NCI-H2171 treated with DMSO at 0.1 percent for 48 hours (cell line): ENCODE results near the gene FXYD2.
"Not testable (repeated sequence)": the region's sequence is repeated elsewhere in the genome, so short reads cannot be mapped to it uniquely, and the experiment has no call there.

ENCODE experiments used
- DNase-seq: peaks from one replicate; lab custom pipeline; 2025; lab: John Stamatoyannopoulos, UW

Gene FXYD2

DNA sequence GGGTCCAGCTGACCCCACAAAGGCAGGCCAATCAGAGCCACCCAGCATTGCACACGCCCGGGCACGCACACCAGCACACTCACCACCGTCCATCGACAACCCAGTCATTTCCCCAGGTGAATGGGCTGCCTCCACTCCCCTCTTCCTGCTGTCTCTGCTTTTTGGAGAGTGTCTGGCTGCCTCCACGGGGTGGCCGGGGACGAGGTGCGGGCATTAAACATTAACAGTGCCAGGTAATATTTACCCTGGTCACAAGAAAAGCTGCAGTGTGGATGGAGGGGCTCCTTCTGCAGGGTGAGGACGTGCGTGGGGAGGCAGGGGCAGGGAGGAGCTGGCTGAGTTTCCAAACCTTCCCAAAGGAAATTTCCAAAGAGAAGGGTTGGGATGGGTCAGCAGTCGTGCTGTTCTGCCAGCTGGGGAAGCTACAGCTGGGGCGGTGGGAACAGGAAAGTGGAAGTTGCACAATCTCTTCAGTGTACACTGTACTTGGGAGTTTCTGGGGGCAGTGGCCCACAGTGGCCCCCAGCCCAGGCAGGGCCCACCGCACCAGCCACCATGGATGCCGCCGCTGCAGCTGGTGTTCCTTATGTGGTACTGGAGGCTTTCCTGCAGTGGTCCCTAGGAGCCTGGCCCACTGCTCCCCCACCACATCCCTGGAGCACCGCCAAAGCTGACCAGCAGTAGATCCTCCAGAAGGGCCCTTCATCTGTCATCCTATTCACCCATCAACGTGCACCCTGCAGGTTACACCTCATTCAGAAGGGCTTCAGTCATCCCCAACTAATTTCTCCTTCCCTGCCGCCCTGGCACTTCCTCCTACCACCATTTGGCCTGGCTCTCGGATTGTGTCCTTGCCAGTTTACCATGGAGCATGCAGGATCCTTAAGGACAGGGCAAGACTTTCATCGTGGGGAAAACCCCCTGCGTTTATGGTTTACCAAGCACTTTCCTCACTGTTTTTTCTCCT, at the start of gene FXYD2:
Gene FXYD2, minus strand, starts transcription at position 174 of the 967 bp plus-strand sequence. Its CDS starts 66 bp downstream, at position 108.
- no peak for DNase-seq

DNA sequence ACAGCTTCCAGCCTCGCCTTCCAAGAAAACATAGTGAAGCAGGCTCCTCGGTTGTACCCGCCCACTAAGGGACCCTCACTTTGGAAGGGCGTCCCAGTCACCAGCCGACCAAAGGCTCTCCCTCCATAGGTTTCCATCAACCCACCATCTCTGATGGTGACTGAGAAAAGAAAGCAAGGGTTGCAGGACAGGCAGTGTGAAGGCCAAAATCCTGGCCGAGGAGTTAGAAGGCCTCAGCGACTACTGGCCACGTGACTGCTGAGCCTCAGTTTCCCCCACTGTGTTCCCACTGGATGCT, 49.2 kb upstream of the FXYD2 start:
- DNase-seq, result no peak

DNA sequence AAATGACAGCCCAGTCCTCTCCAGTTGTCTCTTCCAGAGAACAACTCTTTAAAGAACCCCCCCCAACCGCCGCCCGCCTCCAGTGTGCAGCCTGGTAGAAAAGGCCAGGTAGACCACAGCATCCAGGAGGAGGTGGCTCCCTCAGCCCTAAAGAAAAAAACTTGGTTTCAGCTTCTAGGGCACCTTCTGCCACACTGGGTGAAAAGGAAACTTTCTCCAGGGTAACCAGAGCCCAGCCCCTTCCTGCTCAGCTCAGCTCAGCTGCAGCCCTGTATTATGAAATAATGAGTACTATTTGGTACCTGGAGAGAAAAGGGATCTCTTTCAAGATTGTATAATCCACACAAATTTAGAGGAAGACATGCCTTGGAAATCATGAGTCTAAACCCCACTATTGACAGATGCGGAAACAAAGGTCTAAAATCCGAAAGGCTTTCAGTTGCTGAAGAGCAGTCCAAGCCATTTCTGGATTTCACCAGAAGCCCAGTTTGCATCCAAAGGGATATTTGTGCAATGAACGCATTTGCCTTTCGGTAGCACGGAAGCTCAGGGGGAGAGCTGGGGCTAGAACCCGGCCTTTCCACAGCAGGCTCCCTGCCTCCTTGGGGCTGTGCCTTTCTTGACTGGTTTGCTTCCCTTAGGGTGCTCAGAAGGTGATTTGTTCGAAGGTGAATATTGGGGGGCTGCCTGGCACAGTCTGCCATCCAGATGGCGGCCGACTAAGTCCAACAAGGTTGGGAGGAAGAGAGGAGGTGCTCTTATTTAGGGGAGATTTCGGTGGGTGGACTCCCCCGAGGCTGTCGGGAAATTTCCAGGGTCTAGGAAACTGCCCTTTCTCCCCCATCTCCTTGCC, 48.7 kb upstream of the FXYD2 start:
- DNase-seq, result no peak

DNA sequence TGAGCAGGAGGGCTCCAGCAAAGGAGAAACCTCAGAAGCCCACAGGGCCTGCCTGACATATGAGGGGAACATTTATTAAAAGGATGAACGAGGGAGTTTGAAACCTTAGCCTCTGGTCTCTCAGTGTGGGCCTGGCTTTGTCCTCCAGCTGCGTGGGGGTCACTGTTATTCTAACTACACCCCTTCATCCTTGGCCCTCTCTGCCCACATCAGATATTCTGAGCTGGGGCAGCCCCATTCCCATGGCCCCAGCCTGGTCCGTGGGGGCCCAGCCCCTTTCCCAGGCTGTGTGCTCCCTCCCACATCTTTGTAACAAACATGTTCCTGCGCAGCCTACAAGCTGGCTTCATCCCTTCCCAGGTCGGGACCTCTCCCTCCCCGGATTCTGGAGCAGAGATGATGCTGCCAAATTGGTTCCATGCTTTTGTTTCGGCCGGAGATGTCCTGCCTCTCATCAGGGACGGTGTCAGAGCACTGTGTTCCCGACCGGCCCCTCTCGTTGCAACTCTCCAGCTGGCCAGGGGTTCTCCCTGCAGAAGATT, 47.9 kb upstream of the FXYD2 start:
- DNase-seq, result no peak

DNA sequence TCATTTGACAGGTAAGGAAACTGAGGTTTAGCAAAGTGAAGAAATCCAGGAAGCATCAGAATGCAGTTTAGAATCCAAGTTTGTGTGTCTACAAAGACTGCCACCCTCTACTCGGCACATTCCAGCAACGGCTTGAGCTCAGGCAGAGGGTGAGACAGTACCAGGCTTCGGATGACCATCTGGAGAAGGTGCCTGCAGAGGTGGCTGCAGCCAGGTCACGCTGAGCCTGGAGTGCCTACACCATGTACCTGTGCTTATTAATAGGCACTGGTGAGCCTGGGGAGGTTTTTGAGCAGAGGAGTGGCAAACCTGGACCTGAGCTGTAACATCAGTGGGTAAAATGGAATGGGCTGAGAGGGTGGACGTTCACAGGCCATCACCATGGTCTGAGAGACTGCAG, 47.2 kb upstream of the FXYD2 start:
- no peak for DNase-seq

DNA sequence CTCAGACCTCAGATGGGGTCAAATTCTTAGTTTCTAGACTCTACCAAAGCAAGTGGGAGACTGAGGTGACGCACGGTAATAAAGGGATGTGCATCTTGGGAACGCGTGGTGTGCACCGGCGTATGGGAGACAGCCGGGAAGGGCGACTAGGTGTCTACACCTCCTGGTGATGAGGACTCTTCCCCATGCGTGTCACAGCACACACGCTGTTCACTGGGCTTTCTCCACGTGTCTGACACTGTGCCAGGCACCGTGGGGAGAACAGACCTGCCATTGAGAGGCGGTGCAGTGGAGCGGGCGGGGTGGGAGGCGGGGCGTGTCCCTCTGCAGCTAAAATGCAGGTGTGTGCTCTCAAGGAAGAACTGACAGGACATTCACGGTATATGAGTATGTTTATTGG, 46.6 kb upstream of the FXYD2 start:
- no peak for DNase-seq

DNA sequence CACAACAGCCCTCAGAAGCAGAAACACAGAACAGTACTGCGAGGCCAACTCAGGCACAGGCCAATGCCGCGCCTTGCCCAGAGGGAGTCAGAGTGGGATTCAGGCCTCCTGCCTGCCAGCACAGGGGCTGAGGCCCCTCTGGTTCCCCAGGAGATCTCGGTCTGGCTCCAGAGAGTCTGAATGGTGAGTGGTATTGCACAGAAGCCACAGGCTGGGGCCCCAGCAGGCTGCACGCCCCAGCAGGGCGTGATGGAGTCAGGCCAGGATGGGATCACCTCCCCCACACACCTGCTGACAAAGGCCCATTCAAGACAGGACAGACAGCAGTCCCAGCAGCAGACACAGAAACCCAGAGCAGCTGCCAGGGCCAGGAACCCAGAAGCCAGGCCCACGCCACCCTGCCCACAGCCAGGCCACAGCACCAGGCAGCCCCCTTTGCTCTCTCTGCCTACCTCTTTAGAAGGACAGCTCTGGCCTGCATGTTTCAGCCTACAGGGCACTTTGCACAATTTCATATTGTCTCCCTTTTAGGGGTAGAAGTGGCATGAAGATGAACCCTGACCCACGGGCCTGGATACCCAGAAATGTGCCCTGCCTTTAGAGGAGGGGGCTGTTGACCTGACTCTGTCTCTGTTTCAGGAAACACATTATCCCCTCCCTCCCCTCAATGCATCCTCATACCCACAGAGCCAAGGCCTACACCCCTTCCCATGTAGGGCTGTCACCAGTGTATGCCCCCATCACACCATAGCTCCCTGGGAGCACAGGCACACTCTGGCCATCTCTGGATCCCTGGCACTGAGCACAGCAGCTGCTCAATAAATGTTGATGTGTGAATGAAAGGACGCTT, 45.8 kb upstream of the FXYD2 start:
- peak; percentile 69 for DNase-seq

DNA sequence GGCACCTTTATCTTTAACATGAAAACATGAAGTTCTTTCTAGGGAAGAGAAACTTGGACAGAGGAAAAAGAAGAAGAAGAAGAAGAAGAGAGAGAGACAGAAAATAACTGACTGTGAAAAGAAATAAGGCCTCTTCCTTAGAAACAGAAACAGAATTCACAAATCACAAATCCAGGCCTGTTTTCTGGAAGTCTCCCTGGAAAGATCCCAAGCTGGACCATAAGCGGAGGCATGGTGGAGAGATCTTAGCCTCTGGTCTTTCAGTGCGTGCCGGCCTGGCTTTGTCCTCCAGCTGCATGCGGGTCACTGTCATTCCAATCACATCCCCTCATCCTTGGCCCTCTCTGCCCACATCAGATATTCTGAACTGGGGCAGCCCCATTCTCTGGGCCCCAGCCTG, 45.1 kb upstream of the FXYD2 start:
- DNase-seq, result no peak

DNA sequence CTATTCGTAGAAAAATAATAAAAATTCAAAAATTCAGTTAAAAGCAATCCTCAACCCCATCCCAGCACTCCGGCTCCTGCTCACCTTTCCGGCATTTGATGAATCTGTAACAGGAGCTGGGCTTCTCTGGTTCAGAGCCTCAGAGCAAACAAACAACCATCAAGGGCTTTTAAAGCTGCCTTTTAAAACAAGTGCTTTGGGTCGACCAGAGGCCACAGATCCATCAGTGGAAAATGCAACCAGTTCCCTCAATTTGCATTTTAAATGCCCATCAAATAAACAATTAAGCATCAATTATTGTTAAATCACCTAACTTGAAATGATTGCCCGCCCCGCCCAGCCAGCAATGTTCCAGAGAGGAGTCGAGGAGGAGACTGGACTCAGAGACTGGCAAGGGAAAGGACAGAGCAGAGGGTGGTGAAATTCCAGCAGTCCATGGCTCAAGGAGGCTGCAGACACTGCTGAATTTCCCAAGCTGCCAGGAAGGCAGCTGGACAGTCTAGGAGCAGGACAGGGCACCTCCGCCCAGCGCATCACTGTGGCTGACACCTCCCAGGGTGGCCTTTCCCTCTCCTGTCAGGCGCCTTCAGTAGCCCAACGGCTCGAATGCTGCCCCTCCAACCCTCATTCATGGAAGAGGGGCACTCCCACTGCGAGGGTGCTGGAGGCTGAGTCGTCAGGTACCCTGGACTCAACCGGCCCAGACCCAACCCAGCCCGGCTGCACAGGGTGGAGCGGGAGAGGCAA, 44.4 kb upstream of the FXYD2 start:
- DNase-seq, result peak; percentile 15

DNA sequence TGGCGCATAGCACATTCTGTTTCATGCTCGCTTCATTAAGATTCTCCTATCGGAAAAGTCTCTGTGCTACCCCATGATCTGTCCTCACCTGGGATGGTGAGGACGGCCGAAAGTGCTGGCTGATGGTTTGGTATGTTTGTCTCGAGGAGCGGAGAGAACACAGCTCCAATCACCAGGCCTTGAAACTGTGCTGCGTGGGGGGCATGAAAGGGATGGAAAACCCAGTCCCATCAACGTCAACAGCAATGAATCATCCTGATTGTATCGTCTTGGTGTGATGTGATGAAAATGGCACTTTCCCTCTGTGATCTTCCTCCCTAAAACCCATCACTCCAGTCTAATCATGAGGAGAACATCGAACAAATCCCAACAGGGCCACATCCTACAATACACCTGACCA, 43.5 kb upstream of the FXYD2 start:
- DNase-seq, result no peak

DNA sequence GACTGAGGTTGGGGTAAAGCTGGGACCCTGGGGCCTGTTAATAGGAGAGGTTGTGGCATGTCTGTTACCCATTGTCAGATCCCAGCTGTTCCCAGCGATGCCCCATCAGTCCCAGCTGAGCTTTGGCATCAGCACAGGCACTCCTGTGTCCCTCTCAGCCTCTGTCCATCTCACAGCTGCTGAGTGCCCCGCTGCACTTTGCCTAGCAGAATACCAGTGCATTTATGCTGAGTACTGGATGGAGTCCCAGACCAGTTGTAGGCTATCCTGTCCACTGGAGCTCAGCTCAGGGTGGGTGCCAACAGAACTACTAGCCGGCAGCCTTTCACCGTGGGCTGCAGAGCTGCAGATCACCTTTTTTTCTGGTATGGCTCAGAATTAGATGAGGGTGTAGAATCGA, 42.0 kb upstream of the FXYD2 start:
- DNase-seq, result no peak

DNA sequence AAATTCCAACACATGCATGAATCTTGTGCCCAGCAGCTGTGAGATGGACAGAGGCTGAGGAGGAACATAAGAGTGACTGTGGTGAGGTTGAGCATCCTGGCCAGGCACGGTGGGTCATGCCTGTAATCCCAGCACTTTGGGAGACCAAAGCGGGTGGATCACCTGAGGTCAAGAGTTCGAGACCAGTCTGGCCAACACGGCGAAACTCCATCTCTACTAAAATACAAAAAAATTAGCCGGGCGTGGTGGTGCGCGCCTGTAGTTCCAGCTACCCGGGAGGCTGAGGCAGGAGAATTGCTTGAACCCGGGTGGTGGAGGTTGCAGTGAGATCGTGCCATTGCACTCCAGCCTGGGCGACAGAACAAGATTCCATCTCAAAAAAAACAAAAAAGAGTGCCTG, 41.0 kb upstream of the FXYD2 start:
- not testable (repeated sequence) for DNase-seq

DNA sequence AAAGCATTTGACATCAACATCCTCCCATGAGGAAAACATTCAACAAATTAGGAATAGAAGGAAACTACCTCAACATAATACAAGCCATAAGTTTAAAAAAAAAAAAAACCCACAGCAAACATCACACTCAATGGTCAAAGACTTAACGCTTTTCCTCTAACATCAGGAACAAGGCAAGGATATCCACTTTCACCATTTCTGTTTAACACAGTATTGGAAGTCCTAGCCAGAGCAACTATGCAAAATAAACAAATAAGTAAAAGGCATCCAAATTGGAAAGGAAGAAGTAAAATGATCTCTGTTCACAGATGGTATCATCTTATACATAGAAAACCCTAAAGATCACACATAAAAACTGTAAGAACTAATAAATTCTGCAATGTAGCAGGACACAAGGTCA, 38.8 kb upstream of the FXYD2 start:
- DNase-seq, result peak; percentile 20

DNA sequence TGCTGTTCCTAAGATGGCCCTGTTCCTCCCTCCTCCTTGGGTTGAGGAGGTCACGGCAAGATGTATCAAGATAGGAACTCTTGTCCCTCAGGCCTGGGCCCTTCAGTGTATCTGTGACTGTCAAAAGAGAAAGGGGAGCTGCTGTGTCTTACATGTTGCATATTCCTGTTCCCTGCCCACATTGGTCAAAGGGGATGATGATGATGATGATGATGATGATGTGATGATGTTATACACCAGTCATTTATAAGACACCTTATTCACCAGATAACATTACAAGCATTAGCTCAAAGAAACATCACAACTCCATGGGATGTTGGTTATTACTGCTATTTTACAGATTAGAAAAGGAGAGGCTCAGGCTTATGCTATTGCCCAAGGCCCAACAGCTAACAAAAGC, 38.2 kb upstream of the FXYD2 start:
- DNase-seq, result no peak

DNA sequence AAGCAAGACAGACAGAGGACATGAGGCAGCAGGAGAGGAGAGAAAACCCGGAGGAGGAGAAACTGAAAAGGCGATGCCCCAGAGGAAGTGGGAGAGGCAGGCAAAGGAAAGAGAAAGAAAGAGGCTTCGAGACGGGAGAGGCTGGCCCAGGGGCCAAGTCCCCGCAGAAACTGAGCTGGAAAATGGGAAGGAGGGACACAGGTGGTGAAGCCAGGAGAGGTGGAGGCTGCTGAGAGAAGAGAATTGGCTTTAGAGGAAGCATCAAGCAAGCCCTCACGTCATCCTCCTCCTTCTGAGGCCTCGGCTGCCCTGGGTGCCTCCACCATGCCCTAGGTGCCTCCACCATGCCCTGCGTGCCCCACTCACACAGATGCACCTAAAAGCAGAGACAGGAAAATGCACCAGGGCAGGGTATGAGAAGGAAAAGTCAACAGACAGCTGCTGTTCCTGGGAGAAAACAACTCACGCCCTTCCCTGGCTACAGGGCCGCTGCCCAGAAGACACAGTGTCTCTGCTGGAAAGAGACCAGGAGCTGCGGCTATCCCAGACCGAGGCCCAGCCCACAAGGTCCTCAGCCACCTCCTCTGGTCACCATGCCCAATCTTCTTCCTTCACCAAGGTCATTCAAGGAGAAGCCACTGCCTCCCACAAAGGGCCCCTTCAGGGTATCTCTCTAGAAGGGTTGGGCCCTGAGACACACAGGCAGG, 37.6 kb upstream of the FXYD2 start:
- DNase-seq, result no peak

DNA sequence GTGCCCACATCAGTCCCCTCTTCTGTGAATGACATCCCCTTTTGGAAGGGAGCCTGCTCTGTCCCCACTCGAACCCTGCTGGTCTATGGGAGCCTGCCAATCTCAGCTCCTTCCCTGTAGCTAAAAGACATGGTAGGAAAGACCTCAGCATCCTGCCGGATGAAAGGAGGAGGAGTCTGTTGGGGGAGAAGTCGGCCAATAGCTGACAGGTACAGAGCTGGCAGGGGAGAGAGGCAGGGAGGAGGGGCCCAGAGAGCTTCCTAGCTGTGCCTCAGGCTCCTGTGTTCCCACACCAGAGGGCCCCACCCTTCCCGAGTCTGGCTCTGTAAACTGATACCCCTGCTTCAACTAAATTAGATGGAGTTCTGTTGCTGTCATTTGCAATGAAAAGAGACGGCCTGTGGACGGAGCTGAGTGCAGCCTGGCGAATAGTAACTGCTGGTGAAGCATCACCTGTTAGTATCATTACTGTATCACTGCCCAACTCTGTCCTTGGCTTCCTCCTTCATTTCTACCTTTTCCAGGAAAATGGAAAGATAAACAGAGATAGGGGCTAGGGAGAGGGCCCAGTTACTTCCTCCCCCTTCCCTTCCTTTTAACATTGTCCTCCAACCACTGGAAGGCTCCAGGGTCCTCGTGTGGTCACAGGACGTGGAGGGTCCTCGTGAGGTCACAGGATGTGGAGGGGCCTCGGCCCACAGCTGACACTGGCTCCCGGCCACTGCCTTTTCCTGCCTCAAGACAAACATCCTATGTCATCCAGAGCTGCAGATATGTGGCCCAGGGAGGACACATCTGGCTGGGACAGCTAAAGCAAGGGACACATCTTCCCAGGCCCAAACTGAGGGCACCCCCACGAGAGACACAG, 36.8 kb upstream of the FXYD2 start:
- peak; percentile 91 for DNase-seq

DNA sequence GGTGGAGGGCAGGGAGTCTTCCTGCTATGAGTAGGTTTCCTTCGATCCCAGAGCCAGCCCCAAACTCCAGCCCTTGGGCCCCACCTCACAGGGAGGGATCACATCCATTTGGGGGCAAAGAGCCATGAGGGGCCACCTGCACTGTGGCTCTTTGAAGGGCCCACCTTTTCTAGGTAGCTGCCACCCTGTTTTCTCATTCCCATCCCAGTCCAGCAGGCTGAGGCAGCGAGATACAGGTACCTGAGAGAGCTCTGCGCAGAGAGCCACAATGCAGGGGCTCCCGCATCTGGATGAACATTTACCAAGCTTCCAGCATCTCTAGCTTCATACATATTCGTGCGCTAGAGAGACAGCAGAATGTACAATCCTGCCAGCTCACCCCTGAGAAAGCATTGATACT, 35.6 kb upstream of the FXYD2 start:
- DNase-seq, result no peak

DNA sequence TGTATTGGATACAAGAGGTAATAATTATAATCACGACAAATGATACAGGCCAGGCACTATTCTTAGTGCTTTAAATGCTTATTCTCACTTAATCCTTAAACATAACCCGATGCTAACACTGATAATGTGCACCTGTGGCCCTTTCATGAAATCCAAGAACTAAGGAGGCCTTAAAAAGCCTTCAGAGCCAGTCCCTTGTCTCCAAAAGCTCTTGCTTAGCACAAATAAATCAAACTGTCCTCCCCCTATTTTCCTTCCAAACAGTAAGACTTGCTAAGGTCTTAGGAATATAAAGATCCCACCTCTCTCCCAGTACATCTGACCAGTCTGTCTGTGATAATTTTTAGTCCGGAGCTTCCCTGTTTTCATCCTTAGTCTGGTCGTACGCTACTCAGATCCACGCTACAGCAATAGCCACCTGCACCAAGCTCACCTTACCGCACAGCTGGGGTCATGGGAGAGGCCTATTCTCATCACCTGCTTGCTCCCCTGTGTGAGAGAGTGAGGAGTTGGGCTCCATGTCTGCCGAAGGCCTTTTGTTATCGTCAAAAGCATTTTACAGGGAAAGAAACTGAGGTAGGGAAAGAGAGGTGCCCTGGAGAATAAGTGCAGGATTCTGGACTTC, 35.1 kb upstream of the FXYD2 start:
- DNase-seq, result no peak

DNA sequence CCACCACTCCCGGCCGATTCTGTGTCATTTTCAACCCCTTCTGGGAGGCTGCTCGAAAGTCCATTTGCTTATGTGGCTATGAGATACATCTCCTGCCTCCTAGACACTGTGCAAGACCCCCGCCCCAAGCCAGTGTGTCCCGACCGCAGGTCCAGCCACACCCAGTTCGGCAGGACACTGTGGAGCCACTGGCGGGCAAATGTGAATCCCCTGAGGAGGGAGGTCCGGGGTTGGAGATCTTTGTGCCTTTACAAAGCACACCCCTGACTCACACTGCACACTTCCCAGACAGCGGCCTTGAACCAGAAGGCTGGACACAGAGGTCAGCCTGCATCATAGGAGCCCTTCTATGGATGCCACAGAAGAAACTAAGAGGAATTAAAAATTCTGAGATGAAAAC, 34.5 kb upstream of the FXYD2 start:
- no peak for DNase-seq
